GM19397 (cell line): ENCODE data around the gene RAI1.

ENCODE experiments used
- ATAC-seq: cut with Tn5 transposase; IDR thresholded peaks from one replicate; pipeline ENCODE4 v1.9.1; 2021; ENCODE audit warnings: mild to moderate bottlenecking, moderate library complexity; ENCODE audit not compliant: unreplicated experiment

The RAI1 gene

GRCh38 chr17:17728550-17729251 lies 47.4 kb downstream of the RAI1 start:
- no peak for ATAC-seq

- no peak for ATAC-seq
Measured at GRCh38 chr17:17729620-17730249, 48.5 kb downstream of the RAI1 start.

DNA sequence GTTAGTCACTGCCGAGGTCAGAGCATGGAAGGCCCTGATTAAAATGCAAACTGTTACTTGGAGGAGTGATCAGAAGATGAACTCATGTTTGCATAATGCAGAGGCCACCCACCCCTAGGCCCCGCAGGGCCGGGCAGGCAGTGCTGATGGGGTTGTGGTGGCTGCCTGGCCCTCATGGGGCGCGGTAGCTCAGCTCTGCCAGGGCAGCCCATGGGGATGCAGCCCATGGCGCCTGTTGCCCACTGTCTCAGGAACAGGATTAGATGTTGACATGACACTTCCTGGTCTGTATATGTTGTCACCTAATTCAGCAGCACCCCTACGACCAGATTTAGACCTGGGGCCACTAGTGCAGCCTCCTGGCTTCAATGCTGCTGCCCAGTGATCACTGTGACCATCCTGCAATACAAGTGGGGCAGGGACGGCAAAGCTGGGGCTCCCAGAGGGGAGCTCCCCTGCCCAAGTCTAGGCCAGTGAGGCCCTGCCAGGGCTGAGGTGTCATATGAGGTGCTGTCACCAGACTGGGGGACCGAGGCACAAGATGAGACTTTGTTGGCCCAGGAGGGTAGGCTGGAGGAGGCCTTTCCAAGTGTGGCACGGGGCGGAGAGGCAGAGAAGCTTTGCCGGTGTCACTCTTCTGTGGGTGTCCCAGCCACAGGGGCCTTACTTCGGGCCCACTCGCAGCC lies 49.1 kb downstream of the RAI1 start:
- ATAC-seq = no peak

GRCh38 chr17:17732444-17732843 lies 51.2 kb downstream of the RAI1 start:
- no peak for ATAC-seq

DNA sequence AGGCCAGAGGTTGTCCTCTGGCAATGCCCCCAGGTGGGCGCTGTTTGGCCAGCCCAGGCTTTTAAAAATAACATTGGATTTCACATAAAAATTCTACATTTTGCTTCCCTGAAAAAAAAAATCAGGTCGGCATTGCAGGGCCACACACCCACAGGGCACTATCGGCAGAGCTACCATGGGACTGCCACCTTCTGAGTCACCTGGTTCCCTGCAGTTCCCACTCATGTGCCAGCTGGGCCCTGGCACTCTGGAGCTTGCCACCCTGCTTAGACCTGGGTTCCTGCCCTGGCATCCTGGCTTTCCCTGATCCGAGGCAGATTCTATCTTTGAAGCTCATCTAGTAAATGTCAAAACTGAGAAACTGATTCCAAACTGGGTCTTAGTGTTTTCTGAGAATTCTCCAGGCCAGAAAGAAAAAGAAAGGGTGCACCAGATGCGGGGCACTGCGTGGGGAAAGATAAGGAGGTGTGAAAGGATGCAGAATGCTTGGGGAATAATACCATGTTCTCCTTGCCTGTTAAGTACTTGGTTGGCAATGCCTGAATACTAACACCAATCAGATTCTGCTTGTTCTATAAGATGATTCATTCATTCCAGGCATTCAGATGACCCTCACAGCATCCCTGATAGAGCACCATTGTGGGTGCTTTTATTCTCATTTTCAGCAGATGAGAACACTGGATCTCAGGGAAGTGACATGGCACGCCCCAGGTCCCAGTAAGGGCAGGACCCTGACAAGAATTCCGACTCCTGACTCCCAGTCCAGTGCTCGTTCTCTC lies 51.8 kb downstream of the RAI1 start:
- ATAC-seq = no peak

DNA sequence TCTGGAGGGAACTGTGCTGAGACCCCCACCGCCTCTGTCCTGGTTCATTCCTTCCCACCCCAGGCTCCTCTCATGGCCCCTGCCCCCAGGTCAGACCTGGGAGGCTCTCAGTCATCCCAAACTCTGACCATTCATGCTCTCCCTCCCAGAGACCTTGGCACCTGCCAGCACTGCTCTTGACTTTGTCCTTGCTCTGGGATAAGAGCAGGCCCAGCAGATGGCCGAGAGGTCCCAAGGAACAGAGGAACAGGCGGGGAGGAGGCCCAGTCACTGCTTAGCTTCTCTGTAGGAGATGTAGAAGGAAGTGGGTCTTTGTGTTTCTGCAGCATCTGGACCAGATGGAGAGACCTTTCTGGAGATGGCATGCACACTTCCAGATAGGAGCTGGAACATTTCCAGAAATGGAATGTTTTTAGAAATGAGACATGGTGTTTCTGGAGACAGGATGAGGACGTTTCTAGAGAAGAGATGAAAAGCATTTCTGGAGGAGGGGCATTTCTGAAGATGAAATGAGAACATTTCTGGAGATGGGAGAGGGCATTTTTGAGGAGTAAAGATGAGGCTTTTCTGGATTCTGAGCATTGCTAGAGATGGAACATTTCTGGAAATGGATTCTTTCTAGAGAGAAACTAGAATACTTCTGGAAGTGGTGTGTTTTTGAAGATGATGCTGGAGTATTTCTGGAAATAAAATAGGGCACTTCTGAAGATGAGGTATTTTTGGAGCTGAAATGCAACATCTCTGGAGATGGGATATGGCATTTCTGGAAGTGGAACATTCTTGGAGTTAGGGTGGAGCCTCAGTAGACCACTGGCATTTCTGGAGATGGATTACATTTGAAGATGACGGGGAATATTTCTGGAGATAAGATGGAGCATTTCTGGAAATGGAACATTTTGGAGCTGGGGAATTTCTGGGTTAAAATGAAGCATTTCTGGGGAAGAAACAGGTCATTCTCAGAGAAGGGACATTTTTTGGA lies 55.2 kb downstream of the RAI1 start:
- ATAC-seq = no peak

DNA sequence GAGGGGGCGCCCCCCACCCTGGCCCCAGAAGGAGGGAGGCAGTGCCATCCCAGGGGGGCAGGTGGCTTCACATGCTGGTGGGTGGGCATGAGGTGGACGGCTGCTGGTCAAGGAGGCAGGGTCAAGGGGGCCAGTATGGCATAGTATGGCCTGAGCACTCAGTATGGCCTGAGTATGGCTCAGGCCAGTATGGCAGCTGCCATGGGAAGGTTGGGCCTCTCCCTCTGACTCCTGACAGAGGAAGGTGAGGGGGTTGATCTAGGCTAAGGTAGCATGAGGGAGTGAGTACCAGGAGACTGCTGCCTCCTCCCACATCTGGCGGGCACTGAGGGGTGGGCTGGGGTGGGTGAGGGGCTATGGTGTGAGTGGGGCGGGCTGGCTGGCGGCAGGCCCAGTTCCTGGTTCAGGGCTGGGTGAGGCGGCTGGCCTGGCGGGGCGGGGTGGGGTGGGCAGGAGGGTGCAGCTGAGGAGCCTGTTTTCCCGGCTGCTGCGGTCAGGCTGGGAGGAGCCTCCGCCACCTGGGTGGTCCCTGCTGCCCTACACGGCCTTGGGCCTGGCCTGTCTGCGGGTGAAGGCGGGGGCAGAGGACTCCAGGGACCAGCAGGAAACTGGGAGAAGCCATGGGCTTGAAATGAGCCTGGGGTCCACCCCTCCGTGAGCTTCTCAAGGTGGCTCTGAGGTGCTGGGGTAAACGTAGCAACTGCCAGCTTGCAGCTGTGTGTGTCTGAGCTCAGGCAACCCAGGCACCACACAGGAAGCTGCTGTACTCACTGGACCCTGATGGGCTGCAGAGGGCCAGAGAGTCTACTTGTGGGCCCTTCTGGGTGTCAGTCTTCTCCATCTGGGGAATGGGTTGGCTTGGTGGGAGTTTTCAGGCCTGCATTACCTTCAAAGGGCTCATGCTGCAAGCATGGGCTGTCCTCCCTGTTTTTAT lies 57.0 kb downstream of the RAI1 start:
- ATAC-seq = no peak

- no peak for ATAC-seq
Measured at GRCh38 chr17:17738901-17739300, 57.6 kb downstream of the RAI1 start.

GRCh38 chr17:17739388-17740066 lies 58.3 kb downstream of the RAI1 start:
- ATAC-seq = no peak

DNA sequence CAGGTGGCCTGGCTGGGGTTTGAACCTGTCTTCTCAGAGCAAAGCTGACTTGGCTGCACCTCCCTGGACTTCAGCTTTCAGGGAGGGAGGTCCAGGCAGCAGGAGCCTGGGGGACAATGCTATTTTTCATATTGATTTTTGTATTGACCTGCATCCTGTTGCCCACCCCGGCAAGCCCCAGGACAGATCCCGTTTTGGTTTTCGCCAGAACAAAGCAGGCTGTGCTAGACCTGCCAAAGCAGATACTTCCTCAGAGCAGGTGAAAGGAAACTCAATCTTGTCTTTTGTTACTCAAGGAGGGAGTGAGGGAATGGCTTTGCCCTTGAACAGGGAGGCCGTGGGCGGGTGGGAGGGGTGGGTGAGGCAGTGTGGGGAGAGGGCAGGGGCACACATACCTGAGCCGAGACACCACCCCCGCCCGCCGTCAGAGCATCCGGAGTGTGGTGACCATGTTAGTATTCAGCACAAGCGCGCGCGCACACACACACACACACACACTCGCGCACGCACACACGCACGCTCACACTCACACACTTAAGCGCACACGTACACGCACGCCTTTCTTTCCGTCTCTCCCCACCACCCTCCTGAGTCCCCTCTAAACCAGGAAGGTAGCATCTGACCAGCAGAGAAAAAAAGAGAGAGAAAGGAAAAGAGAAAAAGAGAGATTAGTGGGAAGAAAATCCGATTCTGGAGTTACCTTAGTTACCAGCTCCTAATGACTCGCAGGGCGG lies 59.5 kb downstream of the RAI1 start:
- no peak for ATAC-seq

- no peak for ATAC-seq
Measured at GRCh38 chr17:17741349-17742023, 60.2 kb downstream of the RAI1 start.

- no peak for ATAC-seq
Measured at GRCh38 chr17:17742133-17742621, 60.9 kb downstream of the RAI1 start.

DNA sequence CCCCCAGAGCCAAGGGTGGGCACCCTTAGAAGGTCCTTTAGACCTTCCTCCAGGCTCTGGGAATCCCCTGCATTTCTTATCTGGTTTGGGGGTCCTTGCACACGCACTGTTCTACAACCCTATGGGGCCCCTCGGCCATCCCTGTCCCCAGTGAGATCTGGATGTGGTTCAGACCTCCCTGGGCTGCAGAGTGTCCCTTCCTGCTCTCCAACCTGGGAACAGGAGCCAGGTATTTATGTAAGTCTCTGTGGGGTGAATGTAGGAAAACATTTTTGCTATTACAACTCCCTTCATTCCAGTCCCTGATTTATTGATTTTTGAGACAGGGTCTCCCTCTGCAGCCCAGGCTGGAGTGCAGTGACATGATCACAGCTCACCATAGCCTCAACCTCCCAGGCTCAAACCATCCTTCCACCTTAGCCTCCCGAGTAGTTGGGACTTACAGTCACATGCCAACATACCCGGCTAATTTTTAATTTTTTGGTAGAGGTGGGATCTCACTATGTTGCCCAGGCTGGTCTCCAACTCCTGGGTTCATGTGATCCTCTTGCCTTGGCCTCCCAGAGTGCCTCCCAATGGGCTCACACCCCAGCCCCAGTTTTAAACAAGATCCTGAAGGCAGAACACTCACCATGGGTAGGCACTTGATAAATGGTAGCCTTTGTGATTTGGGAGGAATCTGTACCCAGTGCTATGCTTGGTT lies 61.6 kb downstream of the RAI1 start:
- ATAC-seq = no peak

- ATAC-seq = no peak
Measured at GRCh38 chr17:17743391-17744112, 62.3 kb downstream of the RAI1 start.

DNA sequence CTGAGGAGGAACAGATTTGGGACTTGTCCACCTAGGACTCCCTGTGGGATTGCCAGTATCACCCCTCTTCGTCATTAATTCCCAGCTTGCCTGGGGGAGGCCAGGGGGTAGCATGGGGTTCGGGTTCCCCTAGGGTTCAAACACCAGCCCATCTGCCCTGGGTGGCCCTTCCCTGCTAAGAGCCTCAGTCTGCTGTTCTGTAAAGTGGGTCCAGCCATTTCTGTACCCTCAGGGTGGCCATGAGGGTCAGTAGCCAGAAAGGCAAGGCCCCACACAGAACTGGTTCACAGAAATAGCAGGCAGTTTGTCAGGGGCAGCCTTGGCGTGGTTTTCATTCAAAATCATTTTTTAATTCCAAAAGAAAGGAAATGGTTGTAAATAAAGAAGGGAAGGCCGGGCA lies 62.9 kb downstream of the RAI1 start:
- ATAC-seq = no peak
